Vagina (tissue), 2 donors: ENCODE measurements around the gene SDHAF4.

Source experiments
- POLR2A ChIP-seq, 2 donors: fragments of 450-650 bp; IDR thresholded peaks; one replicate each; pipeline ENCODE4 v1.6.1; 2017; ENCODE audit warnings: antibody characterized with exemption in 2 of 2, mild to moderate bottlenecking in 2 of 2, moderate library complexity in 2 of 2
- POLR2AphosphoS5 ChIP-seq, 2 donors: sonication (generic); formaldehyde crosslinking; IDR thresholded peaks; one replicate each; pipeline ENCODE4 v1.9.0; 2017; ENCODE audit warnings: antibody characterized with exemption in 2 of 2, mild to moderate bottlenecking in 2 of 2, low read depth in 1 of 2; ENCODE audit not compliant: insufficient read depth in 1 of 2
- TF ChIP-seq, protein P1 (sequence below), 3 experiments: fragments of 450-650 bp in 2 of 3; fragments of 200-600 bp in 1 of 3; sonication (generic) in 1 of 3; IDR thresholded peaks; one replicate each; pipeline ENCODE4 v1.5.1; 2017 to 2019; ENCODE audit warnings: antibody characterized with exemption in 3 of 3, mild to moderate bottlenecking in 2 of 3, moderate library complexity in 2 of 3

DNA sequence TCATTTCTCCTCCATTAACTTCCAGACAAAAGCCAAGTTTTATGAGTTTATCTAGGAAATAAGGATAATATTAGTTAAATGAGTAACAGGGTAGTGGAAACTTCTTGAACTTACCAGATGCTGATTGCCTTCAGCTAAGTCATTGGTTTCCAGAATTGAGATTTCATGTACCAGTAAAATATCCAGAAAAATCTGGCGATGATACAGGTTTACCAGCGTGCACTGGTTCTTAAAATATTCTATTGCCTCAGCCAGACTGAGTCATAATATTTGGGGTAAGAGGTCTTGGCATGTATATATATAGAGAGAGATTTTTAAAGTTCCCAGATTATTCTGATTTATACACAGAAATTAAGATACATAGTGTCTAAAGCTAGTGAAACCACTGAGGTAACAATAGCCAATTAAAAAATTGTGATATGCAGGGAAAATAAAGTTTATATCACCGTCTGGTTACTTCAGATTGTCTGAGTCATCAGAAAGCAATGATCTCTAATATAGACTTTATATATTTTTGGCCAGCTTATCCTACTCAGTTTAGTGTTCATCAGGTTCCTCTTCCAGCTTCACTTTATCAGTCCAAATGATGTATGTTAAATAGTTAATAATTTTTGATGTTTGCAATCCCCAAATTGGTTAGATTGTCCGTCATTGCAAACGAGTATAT lies 39.5 kb upstream of the SDHAF4 start:
- TF ChIP-seq, protein P1, sequence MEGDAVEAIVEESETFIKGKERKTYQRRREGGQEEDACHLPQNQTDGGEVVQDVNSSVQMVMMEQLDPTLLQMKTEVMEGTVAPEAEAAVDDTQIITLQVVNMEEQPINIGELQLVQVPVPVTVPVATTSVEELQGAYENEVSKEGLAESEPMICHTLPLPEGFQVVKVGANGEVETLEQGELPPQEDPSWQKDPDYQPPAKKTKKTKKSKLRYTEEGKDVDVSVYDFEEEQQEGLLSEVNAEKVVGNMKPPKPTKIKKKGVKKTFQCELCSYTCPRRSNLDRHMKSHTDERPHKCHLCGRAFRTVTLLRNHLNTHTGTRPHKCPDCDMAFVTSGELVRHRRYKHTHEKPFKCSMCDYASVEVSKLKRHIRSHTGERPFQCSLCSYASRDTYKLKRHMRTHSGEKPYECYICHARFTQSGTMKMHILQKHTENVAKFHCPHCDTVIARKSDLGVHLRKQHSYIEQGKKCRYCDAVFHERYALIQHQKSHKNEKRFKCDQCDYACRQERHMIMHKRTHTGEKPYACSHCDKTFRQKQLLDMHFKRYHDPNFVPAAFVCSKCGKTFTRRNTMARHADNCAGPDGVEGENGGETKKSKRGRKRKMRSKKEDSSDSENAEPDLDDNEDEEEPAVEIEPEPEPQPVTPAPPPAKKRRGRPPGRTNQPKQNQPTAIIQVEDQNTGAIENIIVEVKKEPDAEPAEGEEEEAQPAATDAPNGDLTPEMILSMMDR (IDR thresholded peaks at IDR 0.05): no peak
- TF ChIP-seq POLR2A (IDR thresholded peaks at IDR 0.05): no peak
- no peak for TF ChIP-seq POLR2AphosphoS5 (IDR thresholded peaks at IDR 0.05; ENCODE audit: insufficient read depth in 1 of 2, low read depth in 1 of 2)
